GM12891 (cell line): ENCODE data around the gene MYO5C.

Experiments
- POLR2A ChIP-seq: IDR thresholded peaks from 2 replicates; pipeline ENCODE4 v1.6.1; 2011; ENCODE audit warnings: low read depth, low read length, control low read depth
- SPI1 ChIP-seq: IDR thresholded peaks from 2 replicates; pipeline ENCODE4 v1.6.1; 2011; ENCODE audit warnings: low read depth, low read length, control low read depth

DNA sequence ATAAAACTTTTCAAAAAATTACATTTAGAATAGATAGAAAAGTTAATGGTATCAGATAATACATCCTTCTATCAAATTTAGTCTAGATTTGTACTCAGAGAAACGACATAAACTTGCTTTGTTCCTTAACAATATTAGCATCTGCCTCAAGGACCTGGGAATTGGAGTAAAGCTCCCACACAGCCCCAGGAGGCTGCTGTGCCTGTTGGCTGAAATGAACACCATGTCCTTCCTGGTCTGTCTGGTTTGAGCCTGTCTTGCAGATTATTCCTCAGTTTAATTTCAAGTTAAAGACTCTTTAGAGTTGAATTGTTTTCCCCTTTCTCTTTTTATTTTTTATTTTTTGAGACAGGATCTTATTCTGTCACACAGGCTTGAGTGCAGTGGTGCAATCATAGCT lies 123.8 kb downstream of the MYO5C start:
- TF ChIP-seq POLR2A, result no peak
- TF ChIP-seq SPI1, result no peak
